Measurements from ENCODE around the gene FAM78A.
"Not testable (repeated sequence)": the region's sequence is repeated elsewhere in the genome, so short reads cannot be mapped to it uniquely, and the experiment has no call there.

Gene FAM78A

DNA sequence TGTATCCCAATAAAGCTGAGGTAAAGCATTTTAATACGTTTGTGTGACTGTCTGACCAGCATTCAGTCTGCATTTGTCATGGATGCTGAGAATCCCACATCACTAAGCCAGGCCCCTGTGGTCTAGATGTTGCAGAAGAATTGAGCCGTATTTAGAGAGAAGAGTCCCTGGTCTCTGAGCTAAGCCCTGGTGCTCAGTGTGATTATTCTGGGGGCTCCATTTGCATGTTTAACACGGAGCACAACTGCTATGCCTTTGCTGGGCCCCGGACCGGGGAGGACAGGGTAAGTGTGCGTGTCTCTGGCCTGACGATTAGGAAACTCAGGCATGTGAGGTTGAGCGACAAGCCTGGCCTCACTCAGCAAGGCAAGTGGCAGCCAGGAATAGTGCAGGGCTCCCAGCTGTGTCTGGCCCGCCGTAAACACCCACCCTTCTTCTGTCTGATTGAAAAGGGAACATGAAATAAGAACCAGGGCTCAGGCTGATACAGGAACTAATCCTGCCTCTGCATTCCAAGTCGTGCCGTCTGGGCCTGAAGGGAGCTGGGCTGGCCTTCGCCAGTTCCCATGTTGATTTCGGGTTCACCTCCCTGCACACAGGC, 22.3 kb downstream of the FAM78A start:
- no peak overlapping the region for H3K27ac ChIP-seq (ENCODE audit: low read length)
- H3K4me2 ChIP-seq (ENCODE audit: low read length) = peak overlapping the region; percentile 2; the same call in 1 of the 2 replicates
- peaks cover 39% of the 10 kb centered on the region for H3K4me1 ChIP-seq (ENCODE audit: low read length)
- no peaks in the 10 kb centered on the region for H4K20me1 ChIP-seq (ENCODE audit: insufficient read depth, low read length)
- peaks cover 3% of the 10 kb centered on the region for H3K36me3 ChIP-seq (replicated peaks; ENCODE audit: low read depth, low read length)
- no peaks in the 10 kb centered on the region for H3K79me2 ChIP-seq (ENCODE audit: low read length)
- H2AFZ ChIP-seq (ENCODE audit: low read depth, low read length) = no peak overlapping the region
- no peak for TF ChIP-seq EZH2phosphoT487 (IDR thresholded peaks at IDR 0.05; ENCODE audit: low read depth)
- TF ChIP-seq, protein P1, sequence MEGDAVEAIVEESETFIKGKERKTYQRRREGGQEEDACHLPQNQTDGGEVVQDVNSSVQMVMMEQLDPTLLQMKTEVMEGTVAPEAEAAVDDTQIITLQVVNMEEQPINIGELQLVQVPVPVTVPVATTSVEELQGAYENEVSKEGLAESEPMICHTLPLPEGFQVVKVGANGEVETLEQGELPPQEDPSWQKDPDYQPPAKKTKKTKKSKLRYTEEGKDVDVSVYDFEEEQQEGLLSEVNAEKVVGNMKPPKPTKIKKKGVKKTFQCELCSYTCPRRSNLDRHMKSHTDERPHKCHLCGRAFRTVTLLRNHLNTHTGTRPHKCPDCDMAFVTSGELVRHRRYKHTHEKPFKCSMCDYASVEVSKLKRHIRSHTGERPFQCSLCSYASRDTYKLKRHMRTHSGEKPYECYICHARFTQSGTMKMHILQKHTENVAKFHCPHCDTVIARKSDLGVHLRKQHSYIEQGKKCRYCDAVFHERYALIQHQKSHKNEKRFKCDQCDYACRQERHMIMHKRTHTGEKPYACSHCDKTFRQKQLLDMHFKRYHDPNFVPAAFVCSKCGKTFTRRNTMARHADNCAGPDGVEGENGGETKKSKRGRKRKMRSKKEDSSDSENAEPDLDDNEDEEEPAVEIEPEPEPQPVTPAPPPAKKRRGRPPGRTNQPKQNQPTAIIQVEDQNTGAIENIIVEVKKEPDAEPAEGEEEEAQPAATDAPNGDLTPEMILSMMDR (IDR thresholded peaks at IDR 0.05; ENCODE audit: low read depth, low read length) = no peak
- no peak overlapping the region for H3K9ac ChIP-seq (ENCODE audit: low read length)
- H3K27me3 ChIP-seq (ENCODE audit: low read depth, low read length) = no peaks in the 10 kb centered on the region
- no peaks in the 10 kb centered on the region for H3K9me3 ChIP-seq (ENCODE audit: insufficient read depth, low read length)
- H3K4me3 ChIP-seq (ENCODE audit: low read length) = no peak overlapping the region

- Histone ChIP-seq H3K9me3 (ENCODE audit: insufficient read depth, low read length) (no peaks in the 10 kb centered on the region), H3K4me1 (ENCODE audit: low read length) (peaks cover 39% of the 10 kb centered on the region), H3K27me3 (ENCODE audit: low read depth, low read length) (no peaks in the 10 kb centered on the region), H3K36me3 (replicated peaks; ENCODE audit: low read depth, low read length) (no peaks in the 10 kb centered on the region), H3K9ac (ENCODE audit: low read length) (peak overlapping the region; percentile 62), H3K4me3 (ENCODE audit: low read length) (peak overlapping the region; percentile 78), H3K4me2 (ENCODE audit: low read length) (peak overlapping the region; percentile 89), H3K27ac (ENCODE audit: low read length) (no peak overlapping the region), H4K20me1 (ENCODE audit: insufficient read depth, low read length) (no peaks in the 10 kb centered on the region), H2AFZ (ENCODE audit: low read depth, low read length) (peak overlapping the region; percentile 68), H3K79me2 (ENCODE audit: low read length) (no peaks in the 10 kb centered on the region)
- no peak for TF ChIP-seq EZH2phosphoT487 (IDR thresholded peaks at IDR 0.05; ENCODE audit: low read depth)
- TF ChIP-seq, protein P1 (IDR thresholded peaks at IDR 0.05; ENCODE audit: low read depth, low read length) = no peak
Observed at GRCh38 chr9:131252120-131252519, 24.2 kb downstream of the FAM78A start.

GRCh38 chr9:131246618-131247017, 29.7 kb downstream of the FAM78A start:
- Histone ChIP-seq H3K4me1 (ENCODE audit: low read length) (no peaks in the 10 kb centered on the region), H3K4me2 (ENCODE audit: low read length) (no peak overlapping the region), H4K20me1 (ENCODE audit: insufficient read depth, low read length) (no peaks in the 10 kb centered on the region), H3K79me2 (ENCODE audit: low read length) (no peaks in the 10 kb centered on the region), H3K36me3 (replicated peaks; ENCODE audit: low read depth, low read length) (no peaks in the 10 kb centered on the region), H3K9me3 (ENCODE audit: insufficient read depth, low read length) (no peaks in the 10 kb centered on the region), H3K27me3 (ENCODE audit: low read depth, low read length) (no peaks in the 10 kb centered on the region), H3K4me3 (ENCODE audit: low read length) (no peak overlapping the region), H3K9ac (ENCODE audit: low read length) (no peak overlapping the region), H2AFZ (ENCODE audit: low read depth, low read length) (no peak overlapping the region), H3K27ac (ENCODE audit: low read length) (no peak overlapping the region)
- TF ChIP-seq EZH2phosphoT487 (IDR thresholded peaks at IDR 0.05; ENCODE audit: low read depth) = no peak
- TF ChIP-seq, protein P1 (IDR thresholded peaks at IDR 0.05; ENCODE audit: low read depth, low read length) = no peak

GRCh38 chr9:131244331-131244730, 32.0 kb downstream of the FAM78A start:
- H4K20me1 ChIP-seq (ENCODE audit: insufficient read depth, low read length); H3K27ac ChIP-seq (ENCODE audit: low read length); H3K27me3 ChIP-seq (ENCODE audit: low read depth, low read length); H3K4me3 ChIP-seq (ENCODE audit: low read length); H2AFZ ChIP-seq (ENCODE audit: low read depth, low read length); H3K4me1 ChIP-seq (ENCODE audit: low read length); H3K36me3 ChIP-seq (replicated peaks; ENCODE audit: low read depth, low read length); H3K79me2 ChIP-seq (ENCODE audit: low read length); H3K4me2 ChIP-seq (ENCODE audit: low read length); H3K9me3 ChIP-seq (ENCODE audit: insufficient read depth, low read length); H3K9ac ChIP-seq (ENCODE audit: low read length): not testable (repeated sequence)

Measured in OCI-LY3 (cell line).